Adrenal gland (tissue), 12 donors: ENCODE measurements around the gene GEMIN4. TPM values are rescaled to one million over a fixed set of nuclear protein-coding genes. Genes with fewer than 3 reads are reported as not detected.

Experiments
- DNase-seq, 7 donors: peaks; one replicate each; pipeline ENCODE4 v3.0.0-alpha.2; 2019 to 2020
- H3K27ac ChIP-seq, 5 donors: fragments of 200-600 bp; sonication (generic) in 4 of 5; 1 replicate in 3 of 5; 2 replicates in 2 of 5; pipeline versions ENCODE4 v1.5.1 to v1.8.0; 2016 to 2020; ENCODE audit warnings: mild to moderate bottlenecking in 1 of 5
- H3K27me3 ChIP-seq: fragments of 200-600 bp; 2 replicates; pipeline ENCODE4 v1.8.0; 2021
- H3K36me3 ChIP-seq, 2 donors: fragments of 200-600 bp; replicated peaks in 1 of 2; 1 replicate in 1 of 2; 2 replicates in 1 of 2; pipeline versions ENCODE4 v1.5.1 to v1.8.0; 2018 to 2022
- H3K4me1 ChIP-seq, 2 donors: fragments of 200-600 bp; replicated peaks in 1 of 2; 1 replicate in 1 of 2; 2 replicates in 1 of 2; pipeline versions ENCODE4 v1.5.1 to v1.8.0; 2018 to 2021
- H3K4me3 ChIP-seq, 4 donors: fragments of 200-600 bp; sonication (generic) in 3 of 4; one replicate each; pipeline ENCODE4 v1.5.1; 2016 to 2018
- H3K9me3 ChIP-seq, 3 donors: fragments of 200-600 bp; sonication (generic) in 1 of 3; replicated peaks in 1 of 3; 1 replicate in 2 of 3; 2 replicates in 1 of 3; pipeline versions ENCODE4 v1.5.1 to v1.8.0; 2016 to 2021
- POLR2A ChIP-seq, 2 donors: fragments of 450-650 bp; IDR thresholded peaks; one replicate each; pipeline ENCODE4 v1.6.1; 2017; ENCODE audit warnings: antibody characterized with exemption in 2 of 2, mild to moderate bottlenecking in 2 of 2, moderate library complexity in 1 of 2
- WGBS, 4 donors: extraction: QIAGEN DNeasy Blood & Tissue Kit in 2 of 4; methylation state at CpG; one replicate each; pipeline versions ENCODE4 v1.1.5 to v1.1.7; 2013 to 2017; 5-methylcytosine and 5-hydroxymethylcytosine counted together
- intact Hi-C, 2 donors: fragments of 100-400 bp; cut with DNase I; formaldehyde crosslinking; loops; one replicate each; pipeline versions ENCODE4 v1.14.1 to v1.15.0; 2022 to 2023
- polyA plus RNA-seq, 3 donors: library from polyadenylated mRNA; stranded (reverse); fragments of 200-250 nt in 2 of 3; fragments of 350-450 nt in 1 of 3; fragmentation: Illumina TruSeq in 1 of 3; extraction: RNeasy Lipid Tissue Mini Kit (QIAGEN cat#74804) in 1 of 3; gene quantifications; one replicate each; pipeline ENCODE4 v1.2.3, GENCODE V29; 2013 to 2014
- total RNA-seq, 9 donors: library from RNA; depleted of rRNA in 4 of 9; stranded (reverse); fragments of >200 nt in 4 of 9; fragments of 120-200 nt in 1 of 9; fragmentation: NEBNext Ultra II Directional in 1 of 9; extraction: Animal tissue kit (Norgen Biotek cat#: 25700) in 1 of 9; gene quantifications; one replicate each; pipeline versions ENCODE4 v1.1.0 to v1.2.4, GENCODE V29; 2013 to 2023
- TF ChIP-seq, protein P1 (sequence below), 6 experiments: fragments of 450-650 bp in 4 of 6; fragments of 200-600 bp in 2 of 6; sonication (generic) in 1 of 6; IDR thresholded peaks; 1 replicate in 5 of 6; 2 replicates in 1 of 6; pipeline versions ENCODE4 v1.5.1 to v1.8.0; 2016 to 2021; ENCODE audit warnings: antibody characterized with exemption in 6 of 6, mild to moderate bottlenecking in 2 of 6, moderate library complexity in 1 of 6
- donor health status: healthy with polysubstance abuse.
- donor health status: Bipolar disorder and iron deficiency.
- donor health status: DM: yes; HTN: yes; CAD: no.
- donor health status: DM: no; HTN: no; CAD: no.
- donor health status: DM: no; HTN: no; CAD: no.
- donor health status: DM: yes; HTN: yes; CAD: no.

GEMIN4 gene
- total and polyA plus RNA-seq, 12 donors, result 5.3 to 22.8 (median 13.2) TPM

DNA sequence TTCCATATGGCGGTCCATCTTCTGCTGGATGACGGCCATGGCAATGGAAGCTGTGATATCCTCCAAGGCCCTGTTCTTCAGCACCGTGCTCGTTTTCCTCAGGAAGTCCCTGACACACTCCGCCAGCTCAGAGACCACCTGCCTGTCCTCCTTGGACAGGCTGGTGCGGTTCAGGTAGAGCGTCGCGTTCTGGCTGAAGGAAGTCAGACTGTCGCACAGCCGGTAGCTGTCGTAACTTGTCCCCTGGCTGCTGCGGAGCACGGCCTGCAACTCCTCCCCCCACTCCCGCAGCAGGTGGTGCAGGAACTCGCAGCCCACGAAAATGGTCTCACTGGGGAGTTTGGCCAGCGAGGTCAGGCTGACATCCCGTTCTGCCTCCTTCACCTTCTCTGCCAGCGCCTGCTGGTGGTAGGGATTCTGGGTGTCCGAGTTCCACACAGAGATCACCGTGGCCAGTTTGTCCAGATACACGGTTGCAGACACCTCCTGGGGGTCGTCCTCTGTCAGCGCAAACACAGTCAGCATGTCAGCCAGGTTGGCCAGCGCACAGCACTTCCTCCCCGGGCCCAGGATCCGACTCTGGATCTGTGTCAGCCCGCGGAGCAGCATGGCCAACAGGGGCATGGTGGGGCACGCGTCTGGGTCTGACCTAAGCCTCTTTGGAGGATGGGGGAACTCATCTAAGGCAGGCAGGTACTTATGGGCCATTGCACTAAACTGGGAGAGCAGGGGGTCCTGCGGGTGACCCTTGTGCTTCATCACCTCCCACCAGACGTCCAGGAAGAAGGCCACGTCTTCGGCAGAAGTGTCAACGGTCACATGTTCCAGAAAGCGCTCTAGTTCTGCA, 5.1 kb downstream of the GEMIN4 start:
- intact Hi-C loops, result no loop called here
- DNase-seq, result no peak
- Histone ChIP-seq H3K9me3 (no peaks in the 10 kb centered on the region), H3K4me3 (no peak overlapping the region), H3K27me3 (no peaks in the 10 kb centered on the region), H3K4me1 (peaks cover 8 to 10% of the 10 kb centered on the region in 2 donors), H3K27ac (no peak overlapping the region), H3K36me3 (peaks cover 0 to 46% of the 10 kb centered on the region in 2 donors)
- 94 to 96% (median 95%) methylated on average over 16 to 38 of the region's 38 CpGs for WGBS, 4 donors
- TF ChIP-seq, protein P1, sequence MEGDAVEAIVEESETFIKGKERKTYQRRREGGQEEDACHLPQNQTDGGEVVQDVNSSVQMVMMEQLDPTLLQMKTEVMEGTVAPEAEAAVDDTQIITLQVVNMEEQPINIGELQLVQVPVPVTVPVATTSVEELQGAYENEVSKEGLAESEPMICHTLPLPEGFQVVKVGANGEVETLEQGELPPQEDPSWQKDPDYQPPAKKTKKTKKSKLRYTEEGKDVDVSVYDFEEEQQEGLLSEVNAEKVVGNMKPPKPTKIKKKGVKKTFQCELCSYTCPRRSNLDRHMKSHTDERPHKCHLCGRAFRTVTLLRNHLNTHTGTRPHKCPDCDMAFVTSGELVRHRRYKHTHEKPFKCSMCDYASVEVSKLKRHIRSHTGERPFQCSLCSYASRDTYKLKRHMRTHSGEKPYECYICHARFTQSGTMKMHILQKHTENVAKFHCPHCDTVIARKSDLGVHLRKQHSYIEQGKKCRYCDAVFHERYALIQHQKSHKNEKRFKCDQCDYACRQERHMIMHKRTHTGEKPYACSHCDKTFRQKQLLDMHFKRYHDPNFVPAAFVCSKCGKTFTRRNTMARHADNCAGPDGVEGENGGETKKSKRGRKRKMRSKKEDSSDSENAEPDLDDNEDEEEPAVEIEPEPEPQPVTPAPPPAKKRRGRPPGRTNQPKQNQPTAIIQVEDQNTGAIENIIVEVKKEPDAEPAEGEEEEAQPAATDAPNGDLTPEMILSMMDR (IDR thresholded peaks at IDR 0.05), result no peak
- TF ChIP-seq POLR2A (IDR thresholded peaks at IDR 0.05), result no peak

DNA sequence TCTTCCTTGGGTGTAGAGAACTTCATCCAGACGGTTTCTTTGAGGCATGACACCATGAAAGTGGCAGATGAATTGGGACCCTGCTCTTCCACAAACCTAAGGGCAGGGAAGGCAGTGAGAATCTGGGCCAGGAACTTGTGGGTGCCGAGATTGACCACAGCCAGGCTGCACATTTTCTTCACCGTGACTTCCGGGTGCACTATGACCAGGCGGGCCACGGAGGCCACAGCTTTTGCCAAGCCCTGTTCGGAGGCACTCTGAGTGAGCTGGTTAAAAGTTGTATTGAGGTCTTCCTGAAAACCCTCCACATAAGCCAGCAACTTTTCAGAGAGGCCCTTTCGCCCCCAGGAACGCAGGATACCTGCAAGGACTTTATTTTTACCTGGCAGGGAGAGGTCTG, 5.9 kb downstream of the GEMIN4 start:
- TF ChIP-seq, protein P1 (IDR thresholded peaks at IDR 0.05), result no peak
- no peak for TF ChIP-seq POLR2A (IDR thresholded peaks at IDR 0.05)
- no peaks in the 10 kb centered on the region for H3K27me3 ChIP-seq
- no peak overlapping the region for H3K27ac ChIP-seq
- H3K4me1 ChIP-seq, result peaks cover 4 to 8% of the 10 kb centered on the region in 2 donors
- intact Hi-C loops, result no loop called here
- WGBS, 4 donors, result 94 to 95% (median 94%) methylated on average over 9 of the region's 9 CpGs
- H3K36me3 ChIP-seq, result peaks cover 0 to 50% of the 10 kb centered on the region in 2 donors
- H3K9me3 ChIP-seq, result no peaks in the 10 kb centered on the region
- DNase-seq, result no peak
- H3K4me3 ChIP-seq, result no peak overlapping the region

DNA sequence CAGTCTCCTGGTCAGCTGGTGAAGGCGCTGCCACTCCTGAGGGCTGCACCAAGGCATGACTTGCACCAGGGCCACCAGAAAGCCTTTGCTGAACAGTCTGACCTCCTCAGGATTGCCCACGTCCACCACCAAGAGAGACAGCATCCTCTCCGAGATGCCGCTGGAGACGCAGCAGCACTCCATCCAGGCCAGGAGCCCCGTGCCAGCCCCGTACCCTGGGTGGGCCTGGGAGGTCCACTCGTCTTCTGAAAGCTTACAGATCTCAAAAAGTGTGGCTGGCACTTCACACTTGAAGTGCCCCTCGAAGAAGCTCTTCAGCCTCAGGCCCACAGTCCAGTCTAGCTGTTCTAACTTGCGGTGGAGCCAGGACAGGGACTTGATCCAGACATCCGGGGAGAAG, 6.7 kb downstream of the GEMIN4 start:
- no peak for TF ChIP-seq POLR2A (IDR thresholded peaks at IDR 0.05)
- TF ChIP-seq, protein P1 (IDR thresholded peaks at IDR 0.05), result no peak
- Histone ChIP-seq H3K4me1 (peaks cover 0 to under 1% of the 10 kb centered on the region in 2 donors), H3K9me3 (no peaks in the 10 kb centered on the region), H3K36me3 (peaks cover 0 to 57% of the 10 kb centered on the region in 2 donors), H3K27ac (no peak overlapping the region), H3K27me3 (no peaks in the 10 kb centered on the region), H3K4me3 (no peak overlapping the region)
- intact Hi-C loops, result no loop called here
- WGBS, 4 donors, result 89 to 100% (median 96%) methylated on average over 1 to 11 of the region's 11 CpGs
- DNase-seq, result no peak

DNA sequence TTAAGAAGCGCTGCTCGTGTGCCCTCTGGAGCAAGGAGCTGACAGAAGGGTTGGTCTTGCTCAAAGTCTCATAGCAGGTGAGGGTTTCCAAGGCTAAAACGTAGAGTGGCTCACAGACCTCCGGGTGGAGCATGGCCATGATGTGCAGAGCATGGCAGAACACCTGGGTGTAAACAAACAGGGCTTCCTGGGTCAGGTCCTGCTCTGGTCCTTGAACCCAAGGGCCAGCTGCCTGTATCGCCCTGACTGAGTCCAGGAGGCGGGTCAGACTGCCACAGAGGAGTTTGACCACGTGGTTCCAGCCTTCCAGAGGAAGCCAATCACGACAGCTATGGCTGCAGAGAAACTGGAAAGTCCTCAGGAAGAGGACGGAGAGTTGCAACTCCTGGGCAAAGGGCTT, 7.1 kb downstream of the GEMIN4 start:
- DNase-seq, result no peak
- no peaks in the 10 kb centered on the region for H3K9me3 ChIP-seq
- H3K27me3 ChIP-seq, result no peaks in the 10 kb centered on the region
- no peak overlapping the region for H3K27ac ChIP-seq
- H3K4me1 ChIP-seq, result no peaks in the 10 kb centered on the region
- TF ChIP-seq, protein P1 (IDR thresholded peaks at IDR 0.05), result no peak
- TF ChIP-seq POLR2A (IDR thresholded peaks at IDR 0.05), result no peak
- H3K36me3 ChIP-seq, result peaks cover 0 to 61% of the 10 kb centered on the region in 2 donors
- 78 to 92% (median 84%) methylated on average over 7 to 9 of the region's 9 CpGs for WGBS, 4 donors
- no peak overlapping the region for H3K4me3 ChIP-seq
- intact Hi-C loops, result no loop called here
